ENCODE data around the gene PRKAR1A. TPM values are rescaled to one million over a fixed set of nuclear protein-coding genes. Genes with fewer than 3 reads are reported as not detected.

PRKAR1A gene
- total RNA-seq, 2 experiments from 2014 or later = 158 to 332 TPM

- intact Hi-C loops (cut with micrococcal nuclease; ENCODE audit: unreplicated experiment) = loop anchor here (5.0 kb wide), 3 partner anchors 327 to 1073 kb away; partner anchors contain the start of gene KPNA2
- H3K4me2 ChIP-seq (ENCODE audit: low read length) = peak overlapping the region; percentile 86
Measured at GRCh38 chr17:68509141-68510057, 2.8 kb upstream of the PRKAR1A start.

GRCh38 chr17:68511254-68511670, 968 bp upstream of the PRKAR1A start:
- Histone ChIP-seq H3K9me3 (ENCODE audit: low read length) (no peaks in the 10 kb centered on the region), H3K4me3 (ENCODE audit: low read depth, low read length, poor library complexity, severe bottlenecking) (peak overlapping the region; percentile 90), H2AFZ (ENCODE audit: low read length) (peak overlapping the region; percentile 60), H3K4me1 (ENCODE audit: insufficient read depth, low read length, poor library complexity, severe bottlenecking) (peaks cover 48% of the 10 kb centered on the region), H3K36me3 (ENCODE audit: insufficient read depth, low read length) (peaks cover 25% of the 10 kb centered on the region), H3K27ac (ENCODE audit: low read depth, low read length, poor library complexity, severe bottlenecking) (peak overlapping the region; percentile 65), H4K20me1 (ENCODE audit: insufficient read depth, low read length) (peaks cover 26% of the 10 kb centered on the region), H3K4me2 (ENCODE audit: low read length) (peak overlapping the region; percentile 86), H3K79me2 (ENCODE audit: insufficient read depth, low read depth, low read length) (peaks cover 39% of the 10 kb centered on the region), H3K9me2 (ENCODE audit: insufficient read depth, low read length) (no peaks in the 10 kb centered on the region)
- BruUV-seq (replicated peaks) = no TSS peak
- TF ChIP-seq, protein P1, sequence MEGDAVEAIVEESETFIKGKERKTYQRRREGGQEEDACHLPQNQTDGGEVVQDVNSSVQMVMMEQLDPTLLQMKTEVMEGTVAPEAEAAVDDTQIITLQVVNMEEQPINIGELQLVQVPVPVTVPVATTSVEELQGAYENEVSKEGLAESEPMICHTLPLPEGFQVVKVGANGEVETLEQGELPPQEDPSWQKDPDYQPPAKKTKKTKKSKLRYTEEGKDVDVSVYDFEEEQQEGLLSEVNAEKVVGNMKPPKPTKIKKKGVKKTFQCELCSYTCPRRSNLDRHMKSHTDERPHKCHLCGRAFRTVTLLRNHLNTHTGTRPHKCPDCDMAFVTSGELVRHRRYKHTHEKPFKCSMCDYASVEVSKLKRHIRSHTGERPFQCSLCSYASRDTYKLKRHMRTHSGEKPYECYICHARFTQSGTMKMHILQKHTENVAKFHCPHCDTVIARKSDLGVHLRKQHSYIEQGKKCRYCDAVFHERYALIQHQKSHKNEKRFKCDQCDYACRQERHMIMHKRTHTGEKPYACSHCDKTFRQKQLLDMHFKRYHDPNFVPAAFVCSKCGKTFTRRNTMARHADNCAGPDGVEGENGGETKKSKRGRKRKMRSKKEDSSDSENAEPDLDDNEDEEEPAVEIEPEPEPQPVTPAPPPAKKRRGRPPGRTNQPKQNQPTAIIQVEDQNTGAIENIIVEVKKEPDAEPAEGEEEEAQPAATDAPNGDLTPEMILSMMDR (conservative IDR thresholded peaks at IDR 0.05; ENCODE audit: low read length) = peak; percentile 43; the same call in 1 of the 2 replicates
- no peak for TF ChIP-seq EZH2phosphoT487 (IDR thresholded peaks at IDR 0.05; ENCODE audit: borderline replicate concordance, low read depth, low read length)
- CTCF ChIA-PET (ENCODE audit: unreplicated experiment) = interaction anchor here (0.8 to 2.8 kb wide), 2 partner anchors 10 to 13 kb away, joined by 3 to 19 read pairs; no protein-coding TSS in a partner anchor
- POLR2A ChIA-PET = interaction anchor here (0.6 to 4.8 kb wide), 13 partner anchors 9 to 262 kb away, joined by 3 to 81 read pairs (median 4); no protein-coding TSS in a partner anchor
- DNase-seq (ENCODE audit: low spot score) = no peak
- intact Hi-C loops (cut with micrococcal nuclease; ENCODE audit: unreplicated experiment) = loop anchor here (1.0 to 5.0 kb wide), 4 partner anchors 13 to 1071 kb away; partner anchors contain the start of gene KPNA2

More at GRCh38 chr17:68509141-68510057, 2.8 kb upstream of the PRKAR1A start:
- peak overlapping the region; percentile 64 for H2AFZ ChIP-seq (ENCODE audit: low read length)
- peaks cover 16% of the 10 kb centered on the region for H4K20me1 ChIP-seq (ENCODE audit: insufficient read depth, low read length)
- peak; percentile 87 for DNase-seq (ENCODE audit: low spot score)
- no peaks in the 10 kb centered on the region for H3K9me2 ChIP-seq (ENCODE audit: insufficient read depth, low read length)
- TF ChIP-seq, protein P1 (conservative IDR thresholded peaks at IDR 0.05; ENCODE audit: low read length) = no peak
- H3K9me3 ChIP-seq (ENCODE audit: low read length) = peaks cover 1% of the 10 kb centered on the region; the same call in 1 of the 2 replicates
- no TSS peak for BruUV-seq (replicated peaks)
- H3K4me3 ChIP-seq (ENCODE audit: low read depth, low read length, poor library complexity, severe bottlenecking) = peak overlapping the region; percentile 2
- peak overlapping the region; percentile 43 for H3K27ac ChIP-seq (ENCODE audit: low read depth, low read length, poor library complexity, severe bottlenecking)
- peaks cover 7% of the 10 kb centered on the region; the same call in 1 of the 2 replicates for H3K36me3 ChIP-seq (ENCODE audit: insufficient read depth, low read length)
- ChIA-PET CTCF (ENCODE audit: unreplicated experiment) (interaction anchor here (1.3 kb wide), 1 partner anchor 11 kb away, joined by 11 read pairs; no protein-coding TSS in a partner anchor), POLR2A (interaction anchor here (0.6 to 4.8 kb wide), 8 partner anchors 12 to 83 kb away, joined by 3 to 81 read pairs (median 4); no protein-coding TSS in a partner anchor)
- peaks cover 20% of the 10 kb centered on the region for H3K79me2 ChIP-seq (ENCODE audit: insufficient read depth, low read depth, low read length)
- H3K4me1 ChIP-seq (ENCODE audit: insufficient read depth, low read length, poor library complexity, severe bottlenecking) = peaks cover 37% of the 10 kb centered on the region

Data from OCI-LY7 (cell line).